Endothelial cell of umbilical vein (primary cell): ENCODE results near the gene ITGB3. TPM values are rescaled to one million over a fixed set of nuclear protein-coding genes. Genes with fewer than 3 reads are reported as not detected.

Source experiments
- BruUV-seq: library from RNA; stranded (reverse); fragments of 400-500 nt; replicated peaks from 2 replicates; lab custom pipeline; 2021; lab: Mats Ljungman, UMichigan
- CTCF ChIA-PET: fragments of 300-600, 350-600 bp; sonication (Branson Sonifier 250); formaldehyde crosslinking; loops from one replicate; lab custom pipeline; 2021; ENCODE audit warnings: antibody characterized with exemption, inconsistent platforms; lab: Charles Lee
- POLR2A ChIA-PET: fragments of 300-600, 350-600 bp; sonication (Branson Sonifier 250); formaldehyde crosslinking; loops from one replicate; lab custom pipeline; 2021; ENCODE audit warnings: antibody characterized with exemption, inconsistent platforms; lab: Charles Lee
- DNase-seq: peaks from one replicate; pipeline ENCODE4 v3.0.0-alpha.2; 2011; ENCODE audit warnings: low read depth, low spot score
- FAIRE-seq: peaks from 2 replicates; lab custom pipeline; 2011; peaks lifted over from hg19 to GRCh38; lab: Jason Lieb, UNC
- H2AFZ ChIP-seq: 2 replicates; pipeline ENCODE4 v1.6.0; 2012; ENCODE audit warnings: low read depth, low read length, control low read depth, inconsistent platforms
- H3K27ac ChIP-seq: 2 replicates; pipeline ENCODE4 v1.5.1; 2011; ENCODE audit warnings: low read depth, mild to moderate bottlenecking, control low read depth, low read length, moderate library complexity; ENCODE audit not compliant: insufficient read depth
- H3K27me3 ChIP-seq, 2 experiments: 2 replicates each; pipeline versions ENCODE4 v1.6.0 to v1.6.1; 2011; ENCODE audit warnings: low read length in 2 of 2, mixed read lengths in 1 of 2; ENCODE audit not compliant: control insufficient read depth in 2 of 2, insufficient read depth in 2 of 2
- H3K36me3 ChIP-seq, 2 experiments: 2 replicates in 1 of 2; 3 replicates in 1 of 2; pipeline ENCODE4 v1.5.1; 2011; ENCODE audit warnings: low read length in 2 of 2, mild to moderate bottlenecking in 1 of 2, moderate library complexity in 1 of 2; ENCODE audit not compliant: control insufficient read depth in 2 of 2, insufficient read depth in 2 of 2; ENCODE audit errors: extremely low read depth in 1 of 2
- H3K4me1 ChIP-seq: 3 replicates; pipeline ENCODE4 v1.5.1; 2011; ENCODE audit warnings: mild to moderate bottlenecking, low read length; ENCODE audit not compliant: control insufficient read depth, insufficient read depth; ENCODE audit errors: extremely low read depth
- H3K4me2 ChIP-seq: 2 replicates; pipeline ENCODE4 v1.6.1; 2011; ENCODE audit warnings: low read length, control low read depth, mixed read lengths; ENCODE audit not compliant: insufficient read depth
- H3K4me3 ChIP-seq, 3 experiments: fragments of 200-600 bp in 1 of 3; sonication (generic), shearing (Covaris generic) in 1 of 3; replicated peaks in 1 of 3; 2 replicates each; pipeline ENCODE4 v1.5.1; 2011 to 2016; ENCODE audit warnings: control low read depth in 3 of 3, low read length in 3 of 3, mild to moderate bottlenecking in 2 of 3, inconsistent platforms in 1 of 3, low read depth in 1 of 3, moderate library complexity in 1 of 3; ENCODE audit not compliant: insufficient read depth in 1 of 3
- H3K79me2 ChIP-seq: 2 replicates; pipeline ENCODE4 v1.6.0; 2012; ENCODE audit warnings: low read length, inconsistent platforms; ENCODE audit not compliant: control insufficient read depth, insufficient read depth
- H3K9ac ChIP-seq: replicated peaks from 2 replicates; pipeline ENCODE3; 2011; ENCODE audit warnings: low read length, control low read depth; ENCODE audit not compliant: insufficient read depth; ENCODE audit errors: extremely low read depth
- H3K9me1 ChIP-seq: replicated peaks from 3 replicates; pipeline ENCODE4 v1.6.0; 2011; ENCODE audit warnings: mild to moderate bottlenecking, low read length; ENCODE audit not compliant: control insufficient read depth, insufficient read depth; ENCODE audit errors: extremely low read depth
- H3K9me3 ChIP-seq: replicated peaks from 2 replicates; pipeline ENCODE4 v1.5.1; 2012; ENCODE audit warnings: low read length, inconsistent platforms; ENCODE audit not compliant: control insufficient read depth, insufficient read depth
- H4K20me1 ChIP-seq: replicated peaks from 2 replicates; pipeline ENCODE3; 2011; ENCODE audit warnings: mild to moderate bottlenecking, low read length; ENCODE audit not compliant: control insufficient read depth, insufficient read depth; ENCODE audit errors: extremely low read depth
- CTCF ChIP-seq, 2 donors: IDR thresholded peaks; 1 replicate in 1 of 2; 2 replicates in 1 of 2; pipeline ENCODE4 v1.5.1; 2011; ENCODE audit warnings: low read length in 2 of 2, mild to moderate bottlenecking in 2 of 2, moderate library complexity in 2 of 2, control low read depth in 1 of 2, inconsistent platforms in 1 of 2, low read depth in 1 of 2; ENCODE audit not compliant: insufficient read depth in 1 of 2; ENCODE audit errors: extremely low read depth in 1 of 2
- EZH2 ChIP-seq: IDR thresholded peaks from 2 replicates; pipeline ENCODE4 v1.6.1; 2012; ENCODE audit warnings: borderline replicate concordance, low read depth, mild to moderate bottlenecking, moderate library complexity, low read length, inconsistent platforms; ENCODE audit not compliant: severe bottlenecking
- FOS ChIP-seq: IDR thresholded peaks from 2 replicates; pipeline ENCODE4 v1.6.1; 2011; ENCODE audit warnings: mild to moderate bottlenecking, low read length, moderate library complexity, borderline replicate concordance; ENCODE audit not compliant: insufficient read depth
- GATA2 ChIP-seq: IDR thresholded peaks from 2 replicates; pipeline ENCODE4 v1.7.0; 2011; ENCODE audit warnings: low read depth, mild to moderate bottlenecking, moderate library complexity, mixed read lengths, low read length; ENCODE audit not compliant: insufficient read length, insufficient read depth
- JUN ChIP-seq: IDR thresholded peaks from 2 replicates; pipeline ENCODE4 v1.6.1; 2011; ENCODE audit warnings: borderline replicate concordance, low read depth; ENCODE audit not compliant: insufficient read length, insufficient read depth
- MYC ChIP-seq: IDR thresholded peaks from one replicate; pipeline ENCODE4 v1.6.1; 2011; ENCODE audit warnings: mild to moderate bottlenecking, low read depth, low read length
- POLR2A ChIP-seq: IDR thresholded peaks from 2 replicates; pipeline ENCODE4 v1.6.1; 2012; ENCODE audit warnings: low read depth, mild to moderate bottlenecking, control low read depth, low read length
- POLR2AphosphoS5 ChIP-seq: IDR thresholded peaks from 2 replicates; pipeline ENCODE4 v1.6.1; 2012; ENCODE audit warnings: low read depth, mild to moderate bottlenecking, control low read depth, low read length, moderate library complexity; ENCODE audit not compliant: insufficient read depth
- dilution Hi-C: fragments of 300-500 bp; cut with MboI; formaldehyde crosslinking; loops from one replicate; pipeline ENCODE4 v1.15.0; 2019; ENCODE audit warnings: low sequenced_read_pairs; ENCODE audit not compliant: extremely low pct_ligation_motif_present
- intact Hi-C: fragments of 100-400 bp; cut with micrococcal nuclease; formaldehyde crosslinking; loops from one replicate; pipeline ENCODE4 v1.10.0; 2022
- polyA plus RNA-seq, 4 experiments: library from polyadenylated mRNA; depleted of rRNA in 3 of 4; stranded (reverse) in 3 of 4; unstranded in 1 of 4; fragments of >200 nt; gene quantifications; 2 replicates each; pipeline versions ENCODE4 v1.2.1 to v1.2.3, GENCODE V29; 2011 to 2012; ENCODE audit warnings: missing spikeins in 1 of 4
- total RNA-seq: library from RNA; stranded (reverse); gene quantifications from 2 replicates; pipeline ENCODE4 v1.2.3, GENCODE V29; 2021
- TF ChIP-seq, protein P1 (sequence below): IDR thresholded peaks from 2 replicates; pipeline ENCODE4 v1.6.1; 2011; ENCODE audit not compliant: insufficient read depth, insufficient read length

The ITGB3 gene
- total and polyA plus RNA-seq, 2 donors (not counting 3 experiments of a cell fraction or from before 2014, with no cell fraction given) = 55.8 to 60.0 TPM

DNA sequence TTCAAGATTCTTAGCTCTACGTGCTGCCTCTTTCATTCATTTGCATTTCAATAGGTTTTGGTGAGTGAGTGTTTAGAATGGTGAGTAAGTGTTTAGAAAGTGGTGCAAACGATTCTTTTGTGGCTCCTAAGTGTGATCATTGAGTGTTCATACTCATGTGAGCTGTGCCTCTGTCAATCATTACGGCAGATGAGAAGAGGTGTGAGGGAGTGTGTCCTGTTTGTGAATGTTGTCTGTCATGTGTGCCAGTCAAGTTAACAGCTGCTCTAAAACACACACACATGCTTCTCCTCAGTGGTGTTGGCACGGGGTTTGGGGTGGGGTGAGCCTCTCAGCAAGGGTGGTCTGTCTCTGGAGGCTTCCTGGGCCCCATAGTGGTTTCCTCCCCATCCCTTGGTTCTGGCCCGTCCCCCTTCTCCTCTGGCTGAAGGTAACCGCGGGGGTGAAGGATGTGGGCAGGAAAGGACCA, 33.1 kb upstream of the ITGB3 start:
- FAIRE-seq (no peak), DNase-seq (no peak)
- Histone ChIP-seq H3K4me1 (peaks cover 28% of the 10 kb centered on the region), H3K9ac (no peak overlapping the region), H4K20me1 (no peaks in the 10 kb centered on the region), H3K27ac (no peak overlapping the region), H3K36me3 (no peaks in the 10 kb centered on the region), H3K4me3 (no peak overlapping the region), H3K27me3 (no peaks in the 10 kb centered on the region), H2AFZ (no peak overlapping the region), H3K9me1 (no peaks in the 10 kb centered on the region), H3K9me3 (no peaks in the 10 kb centered on the region), H3K4me2 (no peak overlapping the region), H3K79me2 (no peaks in the 10 kb centered on the region)
- CTCF ChIA-PET = interaction anchor here (1.9 kb wide), 1 partner anchor 95 kb away, joined by 8 read pairs; no protein-coding TSS in a partner anchor
- POLR2A ChIA-PET = no interaction called here
- intact Hi-C loops = no loop called here
- TF ChIP-seq GATA2 = no peak
- no peak for TF ChIP-seq POLR2A
- no peak for TF ChIP-seq POLR2AphosphoS5
- no peak for TF ChIP-seq JUN
- TF ChIP-seq EZH2 = no peak
- TF ChIP-seq, protein P1, sequence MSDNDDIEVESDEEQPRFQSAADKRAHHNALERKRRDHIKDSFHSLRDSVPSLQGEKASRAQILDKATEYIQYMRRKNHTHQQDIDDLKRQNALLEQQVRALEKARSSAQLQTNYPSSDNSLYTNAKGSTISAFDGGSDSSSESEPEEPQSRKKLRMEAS = no peak
- no peak for TF ChIP-seq FOS
- no peak for TF ChIP-seq CTCF (IDR thresholded peaks at IDR 0.05; ENCODE audit: extremely low read depth in 1 of 2, insufficient read depth in 1 of 2, low read depth in 1 of 2, low read length in 2 of 2)
- TF ChIP-seq MYC = no peak
- no TSS peak for BruUV-seq
- dilution Hi-C loops = no loop called here
